ENCODE results near the gene SOD1.

DNA sequence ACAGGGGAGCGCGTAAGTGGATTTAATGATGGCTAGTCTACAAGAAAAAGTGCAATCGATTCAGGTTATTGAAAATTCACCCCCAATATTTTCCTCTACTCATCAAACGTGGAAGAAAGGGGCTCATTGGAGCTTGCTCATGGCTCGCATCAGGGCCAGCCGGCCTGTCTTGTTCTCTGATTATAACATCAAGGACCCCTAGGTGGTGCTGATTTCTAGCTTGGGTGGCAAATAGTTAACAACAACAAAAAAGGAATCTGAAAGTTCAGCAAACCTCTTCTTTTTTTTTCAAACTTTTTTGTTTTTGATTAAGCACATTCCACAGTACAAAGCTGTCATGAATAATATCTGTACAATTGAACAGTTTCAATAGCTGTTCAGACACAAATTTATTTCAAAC, 35.8 kb upstream of the SOD1 start:
- TF ChIP-seq GATA2 (IDR thresholded peaks at IDR 0.05; ENCODE audit: low read depth, low read length) = no peak
- TF ChIP-seq GATA3 (IDR thresholded peaks at IDR 0.05; ENCODE audit: low read depth, low read length) = no peak
